GM12878 (cell line): ENCODE measurements around the gene SLCO3A1. TPM values are rescaled to one million over a fixed set of nuclear protein-coding genes. Genes with fewer than 3 reads are reported as not detected.

ENCODE experiments used
- ATAC-seq: fragments of 200-7000 bp; cut with Tn5 transposase; 3 replicates; pipeline ENCODE4 v1.9.1; 2020; ENCODE audit warnings: mild to moderate bottlenecking, moderate library complexity
- BruUV-seq: library from RNA; stranded (reverse); fragments of 400-500 nt; replicated peaks from 2 replicates; lab custom pipeline; 2021; lab: Mats Ljungman, UMichigan
- CTCF ChIA-PET: fragments of 300-600 bp; sonication (Branson Sonifier 250); formaldehyde crosslinking; extraction: SDS; loops from one replicate; lab custom pipeline; 2021; ENCODE audit warnings: inconsistent platforms; lab: Yijun Ruan, JAX
- POLR2A ChIA-PET: fragments of 350-600 bp; formaldehyde crosslinking; extraction: SDS; loops from one replicate; lab custom pipeline; 2021; ENCODE audit warnings: inconsistent platforms; lab: Charles Lee
- RAD21 ChIA-PET: fragments of 300-600 bp; sonication (Branson Sonifier 250); formaldehyde crosslinking; loops from one replicate; lab custom pipeline; 2023; ENCODE audit warnings: antibody characterized with exemption; ENCODE audit not compliant: unreplicated experiment; lab: Charles Lee
- SMC1A ChIA-PET: fragments of 300-600 bp; sonication (Branson Sonifier 250); formaldehyde crosslinking; loops from one replicate; lab custom pipeline; 2023; ENCODE audit not compliant: unreplicated experiment, uncharacterized antibody; lab: Charles Lee
- DNase-seq: peaks from one replicate; pipeline ENCODE4 v3.0.0-alpha.2; 2011; ENCODE audit warnings: low read depth, low spot score
- FAIRE-seq: peaks from 3 replicates; lab custom pipeline; 2011; peaks lifted over from hg19 to GRCh38; lab: Jason Lieb, UNC
- H2AFZ ChIP-seq: 2 replicates; pipeline ENCODE4 v1.6.0; 2011; ENCODE audit warnings: low read depth, low read length, control low read depth; ENCODE audit not compliant: control insufficient read depth
- H3K27ac ChIP-seq: 2 replicates; pipeline ENCODE4 v1.5.1; 2011; ENCODE audit warnings: control low read depth; ENCODE audit not compliant: control insufficient read depth, insufficient read depth
- H3K27me3 ChIP-seq, 2 experiments: replicated peaks in 1 of 2; 2 replicates each; pipeline versions ENCODE4 v1.6.0 to v1.6.1; 2011; ENCODE audit warnings: low read length in 1 of 2; ENCODE audit not compliant: control insufficient read depth in 2 of 2, insufficient read depth in 2 of 2
- H3K36me3 ChIP-seq, 2 experiments: 2 replicates each; pipeline ENCODE4 v1.5.1; 2011; ENCODE audit warnings: low read length in 1 of 2; ENCODE audit not compliant: control insufficient read depth in 2 of 2, insufficient read depth in 2 of 2
- H3K4me1 ChIP-seq: 2 replicates; pipeline ENCODE4 v1.6.1; 2011; ENCODE audit warnings: mild to moderate bottlenecking, low read length, moderate library complexity, mixed read lengths; ENCODE audit not compliant: control insufficient read depth, insufficient read depth
- H3K4me2 ChIP-seq: 2 replicates; pipeline ENCODE4 v1.6.0; 2011; ENCODE audit warnings: control low read depth; ENCODE audit not compliant: control insufficient read depth, insufficient read depth
- H3K4me3 ChIP-seq: fragments of 200-600 bp; sonication (generic); 2 replicates; pipeline ENCODE4 v1.5.1; 2016
- H3K79me2 ChIP-seq: 2 replicates; pipeline ENCODE4 v1.6.0; 2011; ENCODE audit warnings: low read length; ENCODE audit not compliant: control insufficient read depth, insufficient read depth
- H3K9ac ChIP-seq: 2 replicates; pipeline ENCODE4 v1.8.0; 2011; ENCODE audit warnings: low read length, control low read depth, mixed read lengths; ENCODE audit not compliant: control insufficient read depth, insufficient read depth
- H3K9me3 ChIP-seq: replicated peaks from 3 replicates; pipeline ENCODE4 v1.5.1; 2011; ENCODE audit warnings: mild to moderate bottlenecking, low read length; ENCODE audit not compliant: control insufficient read depth, insufficient read depth
- H4K20me1 ChIP-seq: 2 replicates; pipeline ENCODE4 v1.6.0; 2011; ENCODE audit not compliant: control insufficient read depth, insufficient read depth
- CBX3 ChIP-seq: fragments of 200-600 bp; sonication (generic); IDR thresholded peaks from 2 replicates; pipeline ENCODE4 v1.6.1; 2016; ENCODE audit warnings: low read depth, borderline replicate concordance
- ESRRA ChIP-seq: IDR thresholded peaks from 2 replicates; pipeline ENCODE4 v1.6.1; 2012; ENCODE audit warnings: mild to moderate bottlenecking, low read length, improper control_type of control experiment
- JUNB ChIP-seq: IDR thresholded peaks from 2 replicates; pipeline ENCODE4 v1.6.1; 2016; ENCODE audit warnings: antibody characterized with exemption, mild to moderate bottlenecking
- KAT2A ChIP-seq: conservative IDR thresholded peaks from 2 replicates; pipeline ENCODE4 v1.6.1; 2011; ENCODE audit warnings: low read depth, low read length; ENCODE audit not compliant: control insufficient read depth
- MTA2 ChIP-seq: fragments of 450-650 bp; IDR thresholded peaks from 2 replicates; pipeline ENCODE4 v1.6.1; 2016; ENCODE audit warnings: low read depth, mild to moderate bottlenecking, moderate library complexity
- MXI1 ChIP-seq: fragments of 150-350 bp; IDR thresholded peaks from 2 replicates; pipeline ENCODE4 v1.6.1; 2011; ENCODE audit warnings: low read depth, mild to moderate bottlenecking, inconsistent platforms, low read length, improper control_type of control experiment
- NFIC ChIP-seq: IDR thresholded peaks from 2 replicates; pipeline ENCODE4 v1.6.1; 2012; ENCODE audit warnings: low read depth, mild to moderate bottlenecking, inconsistent platforms, low read length, moderate library complexity
- PAX5 ChIP-seq: IDR thresholded peaks from 2 replicates; pipeline ENCODE4 v1.6.1; 2011; ENCODE audit warnings: low read depth, low read length, borderline replicate concordance
- PAX8 ChIP-seq: fragments of 450-650 bp; IDR thresholded peaks from 2 replicates; pipeline ENCODE4 v1.6.1; 2017; ENCODE audit warnings: mild to moderate bottlenecking, moderate library complexity
- PBX3 ChIP-seq: IDR thresholded peaks from 2 replicates; pipeline ENCODE4 v1.6.1; 2011; ENCODE audit warnings: mild to moderate bottlenecking, low read depth, low read length, moderate library complexity; ENCODE audit not compliant: insufficient replicate concordance
- PML ChIP-seq: IDR thresholded peaks from 2 replicates; pipeline ENCODE4 v1.6.1; 2012; ENCODE audit warnings: low read length, inconsistent platforms
- PRDM15 ChIP-seq: fragments of 450-650 bp; formaldehyde crosslinking; IDR thresholded peaks from 2 replicates; pipeline ENCODE4 v1.4.0; 2020; ENCODE audit warnings: mild to moderate bottlenecking, moderate library complexity
- RFX5 ChIP-seq: IDR thresholded peaks from 2 replicates; pipeline ENCODE4 v1.6.1; 2011; ENCODE audit warnings: low read depth, low read length, improper control_type of control experiment
- STAT1 ChIP-seq: fragments of 450-650 bp; conservative IDR thresholded peaks from 2 replicates; pipeline ENCODE4 v1.6.1; 2014; ENCODE audit warnings: antibody characterized with exemption, mild to moderate bottlenecking
- TARDBP ChIP-seq: IDR thresholded peaks from 2 replicates; pipeline ENCODE4 v1.6.1; 2016; ENCODE audit warnings: borderline replicate concordance
- WGBS: methylation state at CpG from one replicate; pipeline ENCODE4 v1.1.6; 2016; ENCODE audit warnings: low lambda C conversion rate; ENCODE audit not compliant: insufficient replicate concordance, insufficient coverage; ENCODE audit errors: missing lambda C conversion rate; 5-methylcytosine and 5-hydroxymethylcytosine counted together
- in situ Hi-C: fragments of 300-500 bp; cut with MboI; formaldehyde crosslinking; loops from 9 replicates; pipeline ENCODE4 v1.14.3; 2018; ENCODE audit warnings: mixed read lengths
- intact Hi-C: fragments of 100-400 bp; cut with micrococcal nuclease; formaldehyde crosslinking; loops from one replicate; pipeline ENCODE4 v1.14.2; 2022; ENCODE audit not compliant: unreplicated experiment
- polyA plus RNA-seq, 11 experiments: library from polyadenylated mRNA; depleted of rRNA in 4 of 11; unstranded in 6 of 11; stranded (reverse) in 5 of 11; fragments of >200 nt; fragmentation: Nextera tagmentation in 4 of 11; fragmentation: Illumina TruSeq in 1 of 11; extraction: Ambion mirVana in 4 of 11; extraction: Trizol in 1 of 11; gene quantifications; 1 replicate in 1 of 11; 2 replicates in 10 of 11; pipeline versions ENCODE4 v1.2.1 to v1.2.3, GENCODE V29; 2011 to 2016; ENCODE audit warnings: inconsistent platforms in 2 of 11, missing spikeins in 2 of 11, low read depth in 1 of 11
- total RNA-seq, 4 experiments: library from RNA; depleted of rRNA in 3 of 4; stranded (reverse); fragments of >200 nt in 3 of 4; fragmentation: Illumina TruSeq in 1 of 4; extraction: Trizol in 1 of 4; gene quantifications; 2 replicates each; pipeline versions ENCODE4 v1.2.1 to v1.2.3, GENCODE V29; 2013 to 2021
- TF ChIP-seq, protein P1 (sequence below): IDR thresholded peaks from 2 replicates; pipeline ENCODE4 v1.6.1; 2011; ENCODE audit warnings: low read depth, low read length, improper control_type of control experiment, borderline replicate concordance

The SLCO3A1 gene
- total and polyA plus RNA-seq, 10 of the 15 experiments (the other 5 are each of a cell fraction or from before 2014, with no cell fraction given) = 0.05 to 5.9 (median 0.31) TPM

DNA sequence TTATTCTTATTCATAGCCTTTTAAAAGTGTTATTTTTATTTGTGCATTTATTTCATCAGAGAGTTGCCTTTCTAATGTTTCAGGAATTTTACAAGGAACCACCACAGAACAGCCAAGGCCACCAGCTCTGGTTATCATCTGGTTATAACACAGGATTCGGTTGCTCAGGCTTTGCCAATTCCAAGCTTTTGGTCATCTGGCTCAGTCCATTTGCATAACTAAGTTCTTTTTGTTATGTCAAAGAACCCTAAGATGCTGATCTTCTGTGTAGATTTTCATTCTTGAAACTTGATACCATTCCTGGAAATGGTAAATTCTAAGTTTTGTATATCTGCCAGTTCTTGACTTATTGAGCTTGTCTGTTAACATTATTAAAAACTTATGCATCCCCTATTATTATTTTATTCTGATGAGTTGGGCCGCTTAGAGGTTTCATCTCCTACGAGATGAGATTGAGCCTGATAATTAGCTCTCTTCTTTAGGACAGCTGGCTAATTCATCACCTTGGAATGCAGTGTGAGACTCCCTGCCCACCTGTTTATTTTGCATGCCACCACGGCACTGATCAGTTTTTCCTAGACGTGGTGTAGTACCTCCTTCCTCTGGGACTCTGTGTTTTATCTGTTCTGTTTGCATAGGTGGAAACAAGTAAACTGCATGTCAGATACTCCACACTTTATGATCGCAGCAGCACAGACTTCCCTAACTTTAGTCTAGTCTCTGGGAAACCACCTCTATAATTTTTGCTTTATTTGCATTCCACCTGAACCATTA lies 264.8 kb downstream of the SLCO3A1 start (continued):
- TF ChIP-seq STAT1 (no peak), ESRRA (no peak), PRDM15 (CRISPR knock-in tag) (no peak), CBX3 (no peak), PAX8 (no peak)
- TF ChIP-seq, all 136 proteins: peak for 0

GRCh38 chr15:92118936-92119325 lies 265.4 kb downstream of the SLCO3A1 start:
- no peak overlapping the region for H3K4me2 ChIP-seq
- H3K4me3 ChIP-seq = no peak overlapping the region
- H3K9me3 ChIP-seq = no peaks in the 10 kb centered on the region; the same call in 2 of the 3 replicates
- intact Hi-C loops (no loop called here), in situ Hi-C loops (no loop called here)
- H3K27ac ChIP-seq = no peak overlapping the region
- ChIA-PET RAD21 (no interaction called here), POLR2A (no interaction called here), CTCF (no interaction called here), SMC1A (no interaction called here)
- 11% methylated on average over 3 of the region's 3 CpGs for WGBS
- no peak overlapping the region for H2AFZ ChIP-seq
- H4K20me1 ChIP-seq = no peaks in the 10 kb centered on the region
- H3K4me1 ChIP-seq = no peaks in the 10 kb centered on the region
- no TSS peak for BruUV-seq
- ATAC-seq (no peak), FAIRE-seq (no peak), DNase-seq (no peak)
- H3K36me3 ChIP-seq = peaks cover 0 to 1% of the 10 kb centered on the region in 2 experiments; a peak in 2 of 4 replicates
- H3K9ac ChIP-seq = no peak overlapping the region
- no peaks in the 10 kb centered on the region; a peak in 1 of 4 replicates for H3K27me3 ChIP-seq
- H3K79me2 ChIP-seq = no peaks in the 10 kb centered on the region
- TF ChIP-seq JUNB (no peak), KAT2A (no peak), MTA2 (no peak), PML (no peak), MXI1 (no peak), PBX3 (no peak), RFX5 (no peak), PAX5 (no peak), TARDBP (no peak), NFIC (no peak)
- TF ChIP-seq, protein P1, sequence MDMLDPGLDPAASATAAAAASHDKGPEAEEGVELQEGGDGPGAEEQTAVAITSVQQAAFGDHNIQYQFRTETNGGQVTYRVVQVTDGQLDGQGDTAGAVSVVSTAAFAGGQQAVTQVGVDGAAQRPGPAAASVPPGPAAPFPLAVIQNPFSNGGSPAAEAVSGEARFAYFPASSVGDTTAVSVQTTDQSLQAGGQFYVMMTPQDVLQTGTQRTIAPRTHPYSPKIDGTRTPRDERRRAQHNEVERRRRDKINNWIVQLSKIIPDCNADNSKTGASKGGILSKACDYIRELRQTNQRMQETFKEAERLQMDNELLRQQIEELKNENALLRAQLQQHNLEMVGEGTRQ = no peak
